ENCODE measurements around the gene FARSB.

Gene FARSB

DNA sequence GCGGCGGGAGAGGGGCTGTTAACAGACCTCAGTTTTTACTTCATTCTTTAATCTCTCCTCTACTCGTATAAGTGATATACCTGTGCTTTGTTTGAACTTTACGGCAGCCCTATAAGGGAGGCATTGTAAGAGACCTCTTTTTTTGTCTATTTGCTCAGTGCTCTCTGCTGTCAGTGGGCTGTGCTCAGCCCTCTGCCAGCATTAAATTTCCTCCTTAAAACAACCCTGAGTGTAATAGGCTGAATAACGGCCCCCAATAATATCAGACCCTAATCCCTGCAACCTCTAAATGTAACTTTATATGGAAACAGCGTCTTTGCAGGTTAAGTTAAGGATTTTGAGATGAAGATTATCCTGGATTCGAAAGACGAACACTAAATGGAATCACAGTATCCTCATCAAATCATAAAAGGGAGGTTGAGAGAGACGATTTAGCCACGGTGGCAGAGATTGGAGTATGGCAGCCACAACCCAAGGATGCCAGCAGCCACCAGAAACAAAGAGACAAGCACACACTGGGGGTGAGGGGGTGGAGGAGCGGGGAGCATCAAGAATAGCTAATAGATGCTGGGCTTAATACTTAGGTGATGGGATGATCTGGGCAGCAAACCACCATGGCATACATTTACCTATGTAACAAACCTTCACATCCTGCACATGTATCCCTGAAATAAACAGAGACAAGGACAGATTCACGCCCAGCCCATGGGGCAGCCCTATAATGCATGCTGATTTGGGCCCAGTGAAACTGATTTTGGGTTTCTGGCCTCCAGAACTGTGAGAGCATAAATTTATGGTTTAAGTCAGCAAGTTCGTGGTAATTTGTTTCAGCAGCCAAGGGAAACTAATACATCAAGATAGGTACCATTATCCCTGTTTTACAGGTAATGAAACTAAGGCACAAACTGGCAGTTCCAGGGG, 894 bp upstream of the FARSB start:
- no peak for DNase-seq

DNA sequence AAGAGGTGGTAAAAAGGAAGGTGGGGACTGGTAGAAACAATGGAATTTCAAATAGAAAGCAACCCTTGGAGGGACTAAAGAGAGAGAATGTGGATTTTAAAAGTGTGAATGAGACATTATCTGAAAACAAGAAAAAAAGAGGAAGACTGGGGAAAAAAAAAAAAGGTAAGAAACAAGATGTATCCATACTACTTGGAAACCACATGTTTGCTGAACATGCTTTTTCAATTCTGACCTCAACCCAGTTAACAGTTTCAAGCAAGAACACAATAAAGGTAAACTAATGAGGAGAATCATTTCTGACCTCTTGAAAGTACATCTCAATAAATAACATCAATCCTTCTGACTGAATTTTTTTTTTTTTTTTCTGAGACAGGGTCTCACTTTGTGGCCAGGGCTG, 2.6 kb downstream of the FARSB start:
- DNase-seq: no peak

- no peak for DNase-seq
Measured at GRCh38 chr2:222652491-222653255, 3.2 kb downstream of the FARSB start.

- no peak for DNase-seq
Measured at GRCh38 chr2:222651718-222652418, 4.0 kb downstream of the FARSB start.

DNA sequence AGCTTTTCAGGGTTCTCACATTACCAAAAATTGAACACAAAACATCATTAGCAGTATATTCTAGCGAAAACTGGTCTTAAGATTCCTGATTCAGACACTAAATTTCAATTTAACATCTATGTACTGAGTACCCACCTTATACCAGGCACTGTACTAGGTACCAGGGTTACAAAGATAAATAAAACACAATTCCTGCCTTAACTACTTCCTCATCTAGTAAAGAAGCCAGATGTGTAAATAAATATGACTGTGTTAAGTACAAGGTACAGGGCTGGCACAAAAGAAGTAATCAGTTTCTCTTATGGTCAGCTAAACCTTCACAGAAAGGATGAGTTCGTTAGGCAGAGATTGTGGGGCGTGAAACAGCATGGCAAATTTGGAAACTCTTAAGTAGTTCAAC, 6.1 kb downstream of the FARSB start:
- DNase-seq: no peak

DNA sequence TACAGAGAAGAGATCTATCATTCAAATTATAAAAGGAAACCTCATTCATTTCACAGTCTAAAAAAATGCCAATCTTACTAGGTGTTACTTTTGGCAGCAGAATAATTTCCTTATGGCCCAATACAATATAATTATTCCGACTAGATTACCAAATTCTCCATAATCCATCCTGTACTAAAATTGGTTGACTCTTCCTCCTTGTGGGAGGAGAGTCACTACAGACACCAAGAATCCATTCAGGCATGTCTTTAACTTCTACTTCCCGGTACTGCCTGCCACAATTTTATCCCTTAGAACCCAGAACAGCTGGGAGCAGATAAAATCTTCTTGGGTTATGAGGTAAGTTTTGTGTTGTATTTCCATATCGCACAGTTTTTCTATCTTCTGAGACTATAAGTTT, 9.9 kb downstream of the FARSB start:
- DNase-seq: no peak

DNA sequence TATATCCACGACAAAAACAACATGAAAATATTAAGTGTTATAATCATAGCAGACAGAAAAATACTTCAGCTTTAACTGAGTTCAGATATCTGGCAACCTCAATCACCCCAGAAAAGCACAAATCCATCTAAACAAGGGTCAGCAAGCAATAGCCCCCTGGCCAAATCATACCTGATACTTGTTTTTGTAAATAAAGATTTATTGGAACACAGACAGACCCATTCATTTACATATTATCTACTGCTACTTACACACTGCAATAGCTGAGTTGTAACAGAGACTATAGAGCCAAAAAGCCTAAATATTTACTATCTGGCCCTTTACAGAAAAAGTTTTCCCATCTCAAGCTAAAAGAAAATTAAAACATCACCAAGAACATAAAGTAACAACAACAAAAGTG, 12.8 kb downstream of the FARSB start:
- DNase-seq: no peak

DNA sequence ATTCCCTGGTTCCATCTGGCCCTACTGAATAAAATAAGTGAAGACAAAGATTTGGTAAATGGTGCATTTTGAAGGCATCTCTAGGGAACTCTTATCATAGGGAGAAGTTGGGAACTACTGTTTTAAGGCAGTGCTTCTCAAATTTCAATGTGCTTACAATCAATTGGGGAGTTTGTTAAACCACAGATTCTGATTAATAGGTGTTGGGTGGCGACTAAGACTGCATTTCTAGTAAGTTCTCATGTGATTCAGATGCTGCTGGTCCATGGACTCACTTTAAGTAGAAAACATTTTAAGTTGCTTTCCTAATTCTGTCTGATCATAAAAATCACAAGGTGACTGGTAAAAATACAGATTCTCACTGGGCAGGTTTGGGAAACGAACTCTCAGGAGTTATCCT, 14.6 kb downstream of the FARSB start:
- no peak for DNase-seq

GRCh38 chr2:222637067-222637466, 18.8 kb downstream of the FARSB start:
- no peak for DNase-seq

- no peak for DNase-seq
Measured at GRCh38 chr2:222635295-222635694, 20.6 kb downstream of the FARSB start.

- no peak for DNase-seq
Measured at GRCh38 chr2:222627764-222628163, 28.1 kb downstream of the FARSB start.

- no peak for DNase-seq
Measured at GRCh38 chr2:222623756-222624309, 32.1 kb downstream of the FARSB start.

DNA sequence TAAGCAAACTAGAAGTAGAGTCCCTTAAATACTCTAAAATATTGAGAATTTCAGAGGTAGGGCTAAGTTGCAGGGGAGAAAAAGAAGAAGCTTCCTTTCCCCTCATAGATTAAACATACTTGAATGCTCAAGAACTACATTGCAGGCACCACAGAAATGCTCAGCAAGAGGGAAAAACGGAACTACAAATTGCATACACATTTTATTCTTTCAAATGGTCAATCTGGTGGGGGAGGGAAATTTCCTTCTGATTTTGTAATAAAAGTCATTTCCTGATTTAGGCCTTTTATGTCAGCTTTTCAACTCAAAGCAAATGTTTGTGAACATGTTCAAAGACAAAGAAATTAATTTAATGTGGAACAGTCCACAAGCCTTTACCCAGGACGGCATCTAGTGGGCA, 33.0 kb downstream of the FARSB start:
- no peak for DNase-seq

- no peak for DNase-seq
Measured at GRCh38 chr2:222621893-222622292, 34.0 kb downstream of the FARSB start.

- no peak for DNase-seq
Measured at GRCh38 chr2:222615320-222615719, 40.6 kb downstream of the FARSB start.

- peak; percentile 65 for DNase-seq
Measured at GRCh38 chr2:222613715-222614331, 42.1 kb downstream of the FARSB start.

- no peak for DNase-seq
Measured at GRCh38 chr2:222611684-222612083, 44.2 kb downstream of the FARSB start.

GRCh38 chr2:222610746-222611145, 45.1 kb downstream of the FARSB start:
- no peak for DNase-seq

DNA sequence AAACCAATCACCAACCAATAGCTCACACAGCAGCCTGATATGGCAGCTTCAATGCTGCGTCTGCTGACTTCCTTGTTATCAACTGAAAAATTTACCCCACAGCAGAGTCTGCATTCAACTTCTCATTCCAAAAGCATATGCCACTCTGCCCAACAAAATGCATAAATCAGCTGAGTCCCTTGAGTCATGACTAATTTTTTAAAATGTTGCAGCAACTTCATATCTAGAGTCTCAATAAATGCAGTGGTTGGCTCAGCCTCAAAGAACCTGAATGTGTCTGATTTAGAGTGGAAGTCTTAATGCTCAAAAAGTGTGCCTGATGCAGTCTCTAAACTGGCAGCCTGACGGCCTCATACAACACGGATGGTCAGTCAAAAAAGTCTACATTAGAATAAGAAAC, 46.5 kb downstream of the FARSB start:
- DNase-seq: no peak

- no peak for DNase-seq
Measured at GRCh38 chr2:222608081-222608480, 47.8 kb downstream of the FARSB start.

- DNase-seq: no peak
Measured at GRCh38 chr2:222606306-222606705, 49.6 kb downstream of the FARSB start.

DNA sequence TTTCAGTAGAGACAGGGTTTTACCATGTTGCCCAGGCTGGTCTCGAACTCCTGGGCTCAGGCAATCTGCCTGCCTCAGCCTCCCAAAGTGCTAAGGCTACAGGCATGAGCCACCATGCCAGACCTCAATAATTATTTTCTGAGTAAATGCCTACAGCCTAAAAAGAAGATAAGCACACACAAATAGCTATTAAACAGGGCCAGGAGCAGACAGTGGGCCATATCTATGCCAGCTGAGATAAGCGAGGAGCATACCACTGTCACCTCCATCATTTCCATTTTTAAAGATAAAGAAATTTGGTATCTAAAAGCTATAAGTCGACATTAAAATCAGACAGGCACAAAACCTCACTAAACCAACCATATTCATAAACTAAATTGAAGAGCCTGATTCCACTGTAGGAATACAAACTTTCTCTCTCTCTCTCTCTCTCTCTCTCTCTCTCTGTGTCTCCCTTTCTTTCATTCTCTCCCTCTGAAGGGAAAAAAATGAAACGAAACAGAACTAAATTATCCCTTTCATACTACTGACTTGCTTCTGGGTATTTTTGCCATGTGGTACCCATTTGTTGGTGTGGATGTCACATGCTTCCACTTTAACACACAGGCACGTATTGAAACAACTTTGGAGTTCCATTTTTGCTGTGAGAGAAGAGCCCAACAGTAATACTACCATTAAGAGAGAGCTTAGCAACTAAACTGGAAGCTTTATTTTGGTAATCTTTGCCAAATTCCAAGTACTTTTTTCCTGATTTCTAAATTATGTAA, 51.0 kb downstream of the FARSB start:
- no peak for DNase-seq
